GM04504 (cell line): ENCODE results near the gene CERS4.
"Not testable (repeated sequence)": the region's sequence is repeated elsewhere in the genome, so short reads cannot be mapped to it uniquely, and the experiment has no call there.

Experiments
- DNase-seq: peaks from one replicate; pipeline ENCODE4 v3.0.0-alpha.2; 2012; ENCODE audit warnings: low read depth

CERS4 gene

GRCh38 chr19:8208922-8209461 is at the start of gene CERS4:
Gene CERS4, plus strand, starts transcription at chr19:8209370. Its CDS starts 41,707 bp downstream, at chr19:8251077.
- DNase-seq = no peak

GRCh38 chr19:8161135-8161646 is 48.0 kb upstream of the CERS4 start:
- no peak for DNase-seq

GRCh38 chr19:8163759-8164158 is 45.4 kb upstream of the CERS4 start:
- DNase-seq = no peak

- no peak for DNase-seq
These were observed 41.2 kb upstream of the CERS4 start for GRCh38 chr19:8167985-8168384.

GRCh38 chr19:8168537-8168936 is 40.6 kb upstream of the CERS4 start:
- DNase-seq = no peak

GRCh38 chr19:8174706-8175105 is 34.5 kb upstream of the CERS4 start:
- DNase-seq = no peak

- DNase-seq = no peak
These were observed 29.2 kb upstream of the CERS4 start for GRCh38 chr19:8180018-8180417.

- DNase-seq = no peak
These were observed 24.9 kb upstream of the CERS4 start for GRCh38 chr19:8184274-8184673.

GRCh38 chr19:8185343-8186068 is 23.7 kb upstream of the CERS4 start:
- no peak for DNase-seq

GRCh38 chr19:8192221-8192820 is 16.8 kb upstream of the CERS4 start:
- no peak for DNase-seq

GRCh38 chr19:8194528-8195267 is 14.5 kb upstream of the CERS4 start:
- no peak for DNase-seq

- DNase-seq = no peak
These were observed 12.8 kb upstream of the CERS4 start for GRCh38 chr19:8196271-8196927.

- not testable (repeated sequence) for DNase-seq
These were observed 5.7 kb upstream of the CERS4 start for GRCh38 chr19:8203288-8204120.

GRCh38 chr19:8204961-8205360 is 4.2 kb upstream of the CERS4 start:
- no peak for DNase-seq

GRCh38 chr19:8206147-8207087 is 2.8 kb upstream of the CERS4 start:
- DNase-seq = no peak

- not testable (repeated sequence) for DNase-seq
These were observed 1.8 kb upstream of the CERS4 start for GRCh38 chr19:8207326-8207725.

- DNase-seq = no peak
These were observed 850 bp upstream of the CERS4 start for GRCh38 chr19:8208119-8208921.

GRCh38 chr19:8209462-8210378 is 550 bp downstream of the CERS4 start:
- DNase-seq = no peak
